Limb (tissue), 2 donors: ENCODE measurements around the gene AOC2.
A peak's percentile ranks its signal among the peaks of the same experiment; 100 is the strongest.
"Not testable (repeated sequence)": the region's sequence is repeated elsewhere in the genome, so short reads cannot be mapped to it uniquely, and the experiment has no call there.

Experiments
- DNase-seq, 2 donors: peaks; one replicate each; pipeline ENCODE4 v3.0.0-alpha.2; 2016; ENCODE audit errors: extremely low spot score in 2 of 2

The AOC2 gene

DNA sequence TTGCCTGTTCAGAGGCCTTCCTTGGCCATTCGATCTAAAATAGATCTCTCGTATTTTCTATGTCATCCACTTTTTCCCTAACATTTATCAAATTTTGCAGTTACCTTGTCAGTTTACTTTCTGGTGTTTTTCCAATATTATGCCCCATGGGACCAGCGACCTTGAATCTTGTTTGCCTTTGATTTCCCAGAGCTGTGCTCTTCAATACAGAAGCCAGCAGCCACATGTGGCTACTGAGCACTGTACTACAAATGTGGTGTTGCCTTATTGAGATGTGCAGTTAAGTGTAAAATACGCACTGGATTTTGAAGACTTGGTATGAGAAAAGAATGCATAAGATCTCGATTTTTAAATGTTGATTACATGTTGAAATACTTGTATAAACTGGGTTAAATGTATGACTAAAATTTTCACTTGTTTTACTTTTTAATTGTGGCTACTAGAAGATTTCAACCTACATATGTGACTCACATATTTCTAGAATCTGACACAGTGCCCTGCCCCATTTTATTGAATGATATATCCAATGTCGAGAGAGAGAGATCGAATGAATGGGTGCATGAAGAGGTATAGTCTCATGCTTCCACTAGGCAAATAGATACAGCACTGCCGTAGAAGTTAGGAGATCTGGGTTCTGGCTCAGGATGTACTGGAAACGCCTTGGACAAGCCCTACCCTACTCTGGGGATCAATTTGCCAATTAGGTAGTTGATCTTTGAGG, 12.0 kb upstream of the AOC2 start:
- no peak for DNase-seq

- peak; percentile 88 to 94 for DNase-seq
Observed at GRCh38 chr17:42832934-42833766, 11.2 kb upstream of the AOC2 start, which contains the start of gene PSME3. PSME3 (plus strand) TSS chr17:42833397; CDS start chr17:42833632, 235 bp downstream.

DNA sequence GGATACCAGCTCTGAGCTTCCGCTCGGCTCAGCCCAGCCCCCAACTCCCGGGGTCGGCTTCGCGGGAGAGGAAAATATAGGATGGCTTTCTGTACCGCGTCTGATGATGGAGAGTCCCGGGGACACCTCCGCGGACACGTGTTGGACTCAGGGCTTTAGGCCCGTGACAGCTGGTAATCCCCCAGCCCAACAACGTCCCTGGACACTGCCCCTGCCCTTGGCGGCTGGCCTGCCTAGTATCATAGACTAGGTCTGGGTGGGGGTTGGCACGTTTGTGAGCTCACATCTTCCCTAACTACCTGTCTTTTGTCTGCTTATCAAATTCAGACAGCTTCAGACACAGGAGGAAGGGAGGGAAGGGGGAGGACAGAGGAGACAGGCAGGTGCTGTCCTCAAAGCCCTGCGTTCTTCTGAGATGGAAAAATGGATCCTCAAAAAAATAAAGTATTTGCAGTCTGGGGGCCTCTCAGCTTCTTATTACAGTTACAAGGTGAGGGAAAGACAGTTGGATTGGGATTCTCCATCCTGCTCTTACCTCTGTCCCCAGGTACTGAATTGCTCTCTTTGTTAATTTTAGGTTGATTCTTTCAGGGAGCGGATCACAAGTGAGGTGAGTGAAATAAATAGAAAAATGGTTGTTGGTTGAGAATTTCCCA, 10.5 kb upstream of the AOC2 start:
- no peak for DNase-seq

DNA sequence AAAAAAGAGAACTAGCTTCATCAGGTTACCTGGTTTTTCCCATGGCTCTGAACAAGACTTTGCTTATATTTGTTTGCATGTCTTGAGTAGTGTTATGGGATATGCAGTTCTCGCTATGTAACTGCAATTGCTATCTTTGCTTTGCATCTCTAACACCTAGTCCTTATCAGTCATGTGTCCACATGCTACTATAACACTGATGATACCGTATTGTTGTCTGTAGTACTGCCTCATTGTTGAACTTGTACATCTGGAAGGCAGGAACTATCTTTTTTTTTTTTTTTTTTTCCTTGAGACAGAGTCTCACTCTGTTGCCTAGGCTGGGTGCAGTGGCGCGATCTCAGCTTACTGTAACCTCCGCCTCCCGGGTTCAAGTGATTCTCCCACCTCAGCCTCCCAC, 8.6 kb upstream of the AOC2 start:
- DNase-seq: no peak

- DNase-seq: no peak
Observed at GRCh38 chr17:42841975-42842685, 2.2 kb upstream of the AOC2 start.

DNA sequence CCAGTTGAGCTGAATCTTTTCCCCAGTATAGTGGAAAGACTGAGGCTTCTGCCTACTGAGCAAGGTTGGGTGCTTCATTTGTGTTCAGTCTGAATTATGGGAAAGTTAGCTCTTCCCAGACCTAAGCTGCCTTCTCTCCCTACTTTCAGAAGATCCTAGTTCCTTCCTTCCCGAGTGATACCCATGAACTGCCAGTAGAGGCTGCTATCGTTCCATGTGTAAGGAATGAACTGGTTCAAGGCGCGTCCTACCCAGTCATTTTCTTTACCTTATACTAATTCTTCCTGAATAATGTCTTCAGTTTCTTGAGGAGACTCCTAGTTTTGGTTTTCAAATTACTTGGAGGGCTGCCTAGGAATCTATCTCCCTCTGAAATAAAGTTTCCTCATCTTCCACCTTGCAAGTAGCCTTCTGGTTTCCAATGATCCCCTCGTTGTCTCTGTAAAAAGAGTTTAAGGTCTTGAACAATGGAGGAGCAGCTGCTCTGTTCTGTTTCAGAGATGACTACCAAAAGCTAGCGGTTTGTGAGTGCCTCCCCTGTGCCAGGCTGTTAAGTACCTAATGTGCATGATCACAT, 934 bp upstream of the AOC2 start:
- peak; percentile 51 to 75 for DNase-seq

- DNase-seq: no peak
Observed at GRCh38 chr17:42844761-42845555, 578 bp downstream of the AOC2 start.

GRCh38 chr17:42845556-42845917, 1.2 kb downstream of the AOC2 start:
- no peak for DNase-seq

DNA sequence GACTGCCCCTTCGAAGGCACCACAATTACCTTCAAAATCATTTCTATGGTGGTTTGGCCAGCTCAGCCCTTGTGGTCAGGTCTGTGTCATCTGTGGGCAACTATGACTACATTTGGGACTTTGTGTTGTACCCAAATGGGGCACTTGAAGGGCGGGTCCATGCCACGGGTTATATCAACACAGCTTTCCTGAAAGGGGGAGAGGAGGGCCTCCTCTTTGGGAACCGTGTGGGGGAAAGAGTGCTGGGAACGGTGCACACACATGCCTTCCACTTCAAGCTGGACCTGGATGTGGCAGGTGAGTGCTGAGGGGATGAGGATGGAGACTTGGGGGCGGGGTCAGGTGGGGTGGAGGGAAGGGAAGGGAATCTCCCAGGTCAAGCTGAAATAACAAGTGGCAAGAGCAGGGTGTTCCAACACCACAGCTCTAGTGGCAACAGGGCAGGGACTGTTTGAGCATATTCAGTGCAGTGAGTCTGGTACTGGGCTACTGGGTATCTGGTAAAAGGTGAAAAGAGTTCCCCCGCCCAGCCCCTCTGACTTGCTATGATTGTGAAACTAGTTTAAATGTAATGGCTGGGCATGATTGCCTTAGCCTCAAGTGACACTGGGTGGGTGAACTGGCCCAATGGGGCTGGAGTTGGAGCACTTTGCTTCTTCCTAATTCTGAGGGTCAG, 1.7 kb downstream of the AOC2 start:
- no peak for DNase-seq

DNA sequence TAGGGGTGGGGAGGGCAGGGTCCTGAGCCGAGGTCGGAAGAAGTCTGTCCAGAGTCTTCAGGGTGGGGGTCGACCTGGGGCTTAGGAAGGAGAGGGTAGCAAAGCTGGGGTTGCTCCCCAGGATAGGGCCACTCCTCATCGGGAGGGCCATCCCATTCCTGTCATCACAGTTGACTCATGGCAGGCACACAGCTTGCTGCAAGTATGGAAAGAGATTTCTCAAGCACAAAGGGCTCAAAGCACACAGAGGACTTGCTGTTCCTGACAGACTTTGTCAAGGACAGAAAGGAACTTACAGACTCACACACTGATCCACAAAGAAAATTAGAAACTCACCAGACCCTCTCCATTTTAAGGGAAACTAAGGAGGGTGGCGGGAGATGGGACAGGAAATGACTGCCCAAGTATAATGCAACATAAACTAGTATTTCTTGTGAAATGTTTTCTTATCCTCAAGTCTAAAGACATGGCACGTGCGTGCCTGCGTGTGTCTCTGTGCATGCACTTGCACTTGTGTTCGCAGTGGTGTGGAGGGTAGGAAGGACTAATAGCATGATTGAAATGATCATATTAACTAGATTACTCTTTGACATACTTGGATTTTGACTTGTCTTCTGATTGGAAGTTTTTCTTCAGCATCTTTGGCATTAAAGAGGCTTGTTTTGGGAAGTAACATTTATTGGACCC, 2.4 kb downstream of the AOC2 start:
- no peak for DNase-seq

DNA sequence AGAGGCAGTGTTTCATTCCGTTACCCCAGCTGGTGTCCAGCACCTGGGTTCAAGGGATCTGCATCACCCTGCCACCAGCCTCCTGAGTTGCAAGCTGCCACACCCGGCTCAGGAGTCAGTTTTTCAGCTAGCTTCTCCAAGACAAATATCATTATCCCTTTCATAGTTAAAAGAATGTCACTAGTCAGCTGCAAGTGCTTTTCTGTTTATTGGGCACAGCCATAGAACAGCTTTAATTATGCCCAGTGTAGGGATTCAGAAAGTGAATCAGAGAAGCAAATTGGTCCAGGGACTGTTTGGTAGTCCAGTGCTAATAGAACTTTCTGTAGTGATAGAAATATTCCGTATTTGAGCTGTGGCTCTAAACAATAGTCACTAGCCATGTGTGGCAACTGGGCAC, 3.7 kb downstream of the AOC2 start:
- DNase-seq: no peak

GRCh38 chr17:42849031-42849430, 4.7 kb downstream of the AOC2 start:
- no peak for DNase-seq

GRCh38 chr17:42849451-42850181, 5.2 kb downstream of the AOC2 start:
- no peak for DNase-seq

DNA sequence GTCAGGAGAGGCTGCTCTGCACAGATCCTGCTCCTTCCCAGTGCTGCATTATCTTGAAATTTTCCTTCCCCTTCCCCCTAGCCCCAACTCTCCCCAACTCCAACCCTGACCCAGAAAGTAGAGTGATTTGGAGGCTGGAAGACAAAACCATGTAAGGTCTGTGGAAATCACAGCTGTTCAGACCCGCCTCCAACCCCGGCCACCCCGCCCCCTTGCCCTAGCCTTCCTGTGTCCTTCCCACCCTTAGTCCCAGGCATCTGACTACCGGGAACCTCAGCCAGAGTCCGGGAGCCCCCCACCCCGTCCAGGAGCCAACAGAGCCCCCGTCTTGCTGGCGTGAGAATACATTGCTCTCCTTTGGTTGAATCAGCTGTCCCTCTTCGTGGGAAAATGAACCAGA, 6.6 kb downstream of the AOC2 start, which contains the start of gene AOC3:
Gene AOC3, plus strand, starts transcription at position 246 of the 400 bp plus-strand sequence. Its CDS starts 145 bp downstream, at position 391.
- DNase-seq: no peak

DNA sequence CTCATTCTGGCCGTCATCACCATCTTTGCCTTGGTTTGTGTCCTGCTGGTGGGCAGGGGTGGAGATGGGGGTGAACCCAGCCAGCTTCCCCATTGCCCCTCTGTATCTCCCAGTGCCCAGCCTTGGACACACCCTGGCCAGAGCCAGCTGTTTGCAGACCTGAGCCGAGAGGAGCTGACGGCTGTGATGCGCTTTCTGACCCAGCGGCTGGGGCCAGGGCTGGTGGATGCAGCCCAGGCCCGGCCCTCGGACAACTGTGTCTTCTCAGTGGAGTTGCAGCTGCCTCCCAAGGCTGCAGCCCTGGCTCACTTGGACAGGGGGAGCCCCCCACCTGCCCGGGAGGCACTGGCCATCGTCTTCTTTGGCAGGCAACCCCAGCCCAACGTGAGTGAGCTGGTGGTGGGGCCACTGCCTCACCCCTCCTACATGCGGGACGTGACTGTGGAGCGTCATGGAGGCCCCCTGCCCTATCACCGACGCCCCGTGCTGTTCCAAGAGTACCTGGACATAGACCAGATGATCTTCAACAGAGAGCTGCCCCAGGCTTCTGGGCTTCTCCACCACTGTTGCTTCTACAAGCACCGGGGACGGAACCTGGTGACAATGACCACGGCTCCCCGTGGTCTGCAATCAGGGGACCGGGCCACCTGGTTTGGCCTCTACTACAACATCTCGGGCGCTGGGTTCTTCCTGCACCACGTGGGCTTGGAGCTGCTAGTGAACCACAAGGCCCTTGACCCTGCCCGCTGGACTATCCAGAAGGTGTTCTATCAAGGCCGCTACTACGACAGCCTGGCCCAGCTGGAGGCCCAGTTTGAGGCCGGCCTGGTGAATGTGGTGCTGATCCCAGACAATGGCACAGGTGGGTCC, 7.2 kb downstream of the AOC2 start:
- DNase-seq: not testable (repeated sequence)

- DNase-seq: no peak
Observed at GRCh38 chr17:42852351-42852750, 8.0 kb downstream of the AOC2 start.

DNA sequence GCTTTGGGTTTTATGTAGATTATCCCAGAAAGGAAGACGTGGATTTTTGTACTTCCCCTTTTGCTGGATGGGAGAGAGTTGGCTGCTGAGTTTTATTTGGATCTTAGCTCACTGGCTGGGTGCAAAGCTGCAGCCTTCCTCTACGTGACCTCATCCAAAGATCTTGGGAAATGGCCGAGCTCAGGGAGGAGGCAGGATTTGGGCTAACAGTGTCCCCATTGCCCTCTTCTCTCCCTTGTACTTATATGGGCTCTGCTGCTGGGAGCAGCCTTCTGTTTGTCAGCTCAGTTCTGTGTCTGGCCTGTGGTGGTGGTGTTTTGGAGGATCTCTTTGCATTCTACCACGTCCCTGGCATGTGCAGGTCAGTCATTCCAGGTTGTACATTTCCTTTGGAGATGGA, 8.6 kb downstream of the AOC2 start:
- DNase-seq: no peak

DNA sequence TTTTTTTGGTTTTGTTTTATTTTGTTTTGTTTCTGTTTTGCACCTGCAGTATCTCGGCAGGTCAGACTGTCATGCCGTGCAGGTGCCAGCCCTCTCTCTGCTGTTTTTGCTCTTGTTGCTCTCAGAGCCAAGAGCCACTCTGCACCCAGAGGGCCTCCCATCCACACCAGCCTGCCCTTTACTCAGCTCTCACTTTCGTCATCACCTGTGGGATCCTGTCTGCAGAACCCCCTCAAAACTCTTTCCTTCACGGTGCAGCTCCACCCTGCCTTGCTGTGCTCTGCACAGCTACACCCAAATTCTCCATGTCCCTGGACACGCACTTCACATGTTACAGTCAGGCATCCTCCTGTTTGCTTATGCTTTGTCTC, 9.2 kb downstream of the AOC2 start:
- no peak for DNase-seq
